NCI-H187 treated with DMSO at 0.1 percent for 48 hours (cell line): ENCODE data around the gene OTX2.

ENCODE experiments used
- DNase-seq: peaks from one replicate; lab custom pipeline; 2025; lab: John Stamatoyannopoulos, UW

The OTX2 gene

GRCh38 chr14:56810147-56810719, at the start of gene OTX2:
Gene OTX2 (minus strand): TSS chr14:56810479. CDS start chr14:56805456, 5,023 bp downstream.
- no peak for DNase-seq

GRCh38 chr14:56858422-56858821, 48.1 kb upstream of the OTX2 start:
- DNase-seq: no peak

GRCh38 chr14:56857216-56857615, 46.9 kb upstream of the OTX2 start:
- DNase-seq: no peak

- no peak for DNase-seq
Observed at GRCh38 chr14:56855891-56856461, 45.7 kb upstream of the OTX2 start.

GRCh38 chr14:56854325-56854724, 44.0 kb upstream of the OTX2 start:
- no peak for DNase-seq

GRCh38 chr14:56846970-56847930, 37.0 kb upstream of the OTX2 start:
- no peak for DNase-seq

GRCh38 chr14:56844406-56845002, 34.2 kb upstream of the OTX2 start:
- DNase-seq: no peak

GRCh38 chr14:56841611-56842010, 31.3 kb upstream of the OTX2 start:
- DNase-seq: no peak

- DNase-seq: no peak
Observed at GRCh38 chr14:56840221-56840620, 29.9 kb upstream of the OTX2 start.

GRCh38 chr14:56829151-56829550, 18.9 kb upstream of the OTX2 start:
- no peak for DNase-seq

GRCh38 chr14:56826214-56826613, 15.9 kb upstream of the OTX2 start:
- DNase-seq: no peak

GRCh38 chr14:56821805-56822610, 11.7 kb upstream of the OTX2 start:
- DNase-seq: no peak

- no peak for DNase-seq
Observed at GRCh38 chr14:56821177-56821576, 10.9 kb upstream of the OTX2 start.

GRCh38 chr14:56817396-56817921, 7.2 kb upstream of the OTX2 start:
- DNase-seq: no peak

GRCh38 chr14:56816574-56817391, 6.5 kb upstream of the OTX2 start:
- DNase-seq: no peak

- DNase-seq: no peak
Observed at GRCh38 chr14:56815745-56816144, 5.5 kb upstream of the OTX2 start.

- no peak for DNase-seq
Observed at GRCh38 chr14:56814969-56815700, 4.9 kb upstream of the OTX2 start.

GRCh38 chr14:56814519-56814959, 4.3 kb upstream of the OTX2 start:
- no peak for DNase-seq

GRCh38 chr14:56813143-56813551, 2.9 kb upstream of the OTX2 start:
- no peak for DNase-seq
